HFFc6 (cell line): ENCODE results near the gene MSANTD1. TPM values are rescaled to one million over a fixed set of nuclear protein-coding genes. Genes with fewer than 3 reads are reported as not detected.
A peak's percentile ranks its signal among the peaks of the same experiment; 100 is the strongest.

Experiments
- DNase-seq: peaks from one replicate; pipeline ENCODE4 v3.0.0-alpha.2; 2018
- H3K27ac Mint-ChIP-seq: 2 replicates; pipeline ENCODE4 v1.8.0; 2020; ENCODE audit warnings: mild to moderate bottlenecking, mixed read lengths
- H3K27me3 Mint-ChIP-seq: 2 replicates; pipeline ENCODE4 v1.8.0; 2021; ENCODE audit warnings: mild to moderate bottlenecking, moderate library complexity, mixed read lengths; ENCODE audit not compliant: insufficient read depth
- H3K36me3 Mint-ChIP-seq: 2 replicates; pipeline ENCODE4 v1.8.0; 2021; ENCODE audit warnings: low read depth, mixed read lengths
- H3K4me1 Mint-ChIP-seq: 2 replicates; pipeline ENCODE4 v1.8.0; 2020; ENCODE audit warnings: low read depth, mixed read lengths
- H3K4me3 Mint-ChIP-seq: 2 replicates; pipeline ENCODE4 v1.8.0; 2020; ENCODE audit warnings: mild to moderate bottlenecking, moderate library complexity, mixed read lengths
- H3K9me3 Mint-ChIP-seq: 2 replicates; pipeline ENCODE4 v1.8.0; 2020; ENCODE audit warnings: mild to moderate bottlenecking, mixed read lengths
- CTCF ChIP-seq: fragments of 200-600 bp; sonication (generic); IDR thresholded peaks from 2 replicates; pipeline ENCODE4 v1.5.0; 2021; ENCODE audit warnings: antibody characterized with exemption, mild to moderate bottlenecking
- total RNA-seq, 6 experiments: library from RNA; stranded (reverse); fragmentation: NEBNext Ultra II Directional; extraction: Animal tissue kit (Norgen Biotek cat#: 25700); gene quantifications; 2 replicates in 1 of 6; 3 replicates in 5 of 6; pipeline ENCODE4 v1.2.3, GENCODE V29; 2021

MSANTD1 gene
- total RNA-seq, 6 experiments from 2014 or later = 0.09 to 0.35 (median 0.12) TPM

GRCh38 chr4:3257556-3258482 is 8.9 kb downstream of the MSANTD1 start:
- no peak for TF ChIP-seq CTCF
- Mint-ChIP-seq H3K4me3 (no peak overlapping the region), H3K4me1 (no peaks in the 10 kb centered on the region; the same call in 1 of the 2 replicates), H3K9me3 (no peaks in the 10 kb centered on the region), H3K27me3 (peaks cover 1% of the 10 kb centered on the region), H3K27ac (no peak overlapping the region), H3K36me3 (no peaks in the 10 kb centered on the region)
- peak; percentile 12 for DNase-seq

GRCh38 chr4:3261411-3262207 is 12.7 kb downstream of the MSANTD1 start:
- H3K9me3 Mint-ChIP-seq = no peaks in the 10 kb centered on the region
- peaks cover 26% of the 10 kb centered on the region for H3K27me3 Mint-ChIP-seq
- no peak for TF ChIP-seq CTCF
- DNase-seq = no peak
- H3K36me3 Mint-ChIP-seq = no peaks in the 10 kb centered on the region
- H3K4me1 Mint-ChIP-seq = no peaks in the 10 kb centered on the region; the same call in 1 of the 2 replicates
- no peak overlapping the region for H3K4me3 Mint-ChIP-seq
- H3K27ac Mint-ChIP-seq = no peak overlapping the region

GRCh38 chr4:3262208-3263052 is 13.5 kb downstream of the MSANTD1 start:
- no peaks in the 10 kb centered on the region for H3K36me3 Mint-ChIP-seq
- H3K27me3 Mint-ChIP-seq = peaks cover 25% of the 10 kb centered on the region
- H3K9me3 Mint-ChIP-seq = no peaks in the 10 kb centered on the region
- no peak overlapping the region for H3K27ac Mint-ChIP-seq
- no peak for DNase-seq
- no peak overlapping the region for H3K4me3 Mint-ChIP-seq
- TF ChIP-seq CTCF = no peak
- no peaks in the 10 kb centered on the region; the same call in 1 of the 2 replicates for H3K4me1 Mint-ChIP-seq

- no peak for DNase-seq
- Mint-ChIP-seq H3K4me1 (no peaks in the 10 kb centered on the region; the same call in 1 of the 2 replicates), H3K9me3 (no peaks in the 10 kb centered on the region), H3K27me3 (peaks cover 25% of the 10 kb centered on the region), H3K4me3 (no peak overlapping the region), H3K27ac (no peak overlapping the region), H3K36me3 (no peaks in the 10 kb centered on the region)
- TF ChIP-seq CTCF = no peak
These were observed 14.3 kb downstream of the MSANTD1 start for GRCh38 chr4:3263053-3263875.
